HEK293 (cell line): ENCODE data around the gene OR6B3.

Experiments used
- CTCF ChIA-PET: fragments of 350-600 bp; formaldehyde crosslinking; extraction: SDS; loops from one replicate; lab custom pipeline; 2021; ENCODE audit warnings: antibody characterized with exemption; lab: Yijun Ruan, JAX
- POLR2A ChIA-PET: fragments of 300-600 bp; formaldehyde crosslinking; extraction: SDS; loops from one replicate; lab custom pipeline; 2020; ENCODE audit warnings: antibody characterized with exemption, inconsistent platforms; lab: Yijun Ruan, JAX
- H3K27ac ChIP-seq: fragments of 200-500 bp; sonication (Bioruptor generic); 2 replicates; pipeline ENCODE4 v1.5.1; 2014; ENCODE audit warnings: low read depth, low read length, control low read depth, inconsistent platforms; ENCODE audit errors: extremely low read depth
- H3K36me3 ChIP-seq, 2 experiments: fragments of 200-500 bp in 1 of 2; sonication (Bioruptor generic) in 1 of 2; 1 replicate in 1 of 2; 2 replicates in 1 of 2; pipeline ENCODE4 v1.5.1; 2014 to 2017; ENCODE audit warnings: inconsistent platforms in 2 of 2, low read length in 2 of 2; ENCODE audit not compliant: control insufficient read depth in 2 of 2, insufficient read depth in 1 of 2
- H3K4me1 ChIP-seq: fragments of 200-500 bp; sonication (Bioruptor generic); 2 replicates; pipeline ENCODE4 v1.5.1; 2014; ENCODE audit warnings: mild to moderate bottlenecking, low read length, inconsistent platforms; ENCODE audit not compliant: control insufficient read depth, insufficient read depth
- H3K4me3 ChIP-seq: 2 replicates; pipeline ENCODE4 v1.5.1; 2011; ENCODE audit warnings: low read depth, mild to moderate bottlenecking, control low read depth, low read length, moderate library complexity
- H3K9me3 ChIP-seq: fragments of 200-500 bp; sonication (Bioruptor generic); 2 replicates; pipeline ENCODE4 v1.5.1; 2014; ENCODE audit warnings: low read depth, low read length, inconsistent platforms; ENCODE audit not compliant: control insufficient read depth, insufficient read depth
- PRDM2 ChIP-seq: fragments of 450-650 bp; formaldehyde crosslinking; IDR thresholded peaks from 2 replicates; pipeline ENCODE4 v1.5.1; 2016; ENCODE audit warnings: missing biosample characterization, missing genetic modification characterization, borderline replicate concordance
- PRDM4 ChIP-seq: fragments of 450-650 bp; formaldehyde crosslinking; IDR thresholded peaks from 2 replicates; pipeline ENCODE4 v1.5.1; 2017; ENCODE audit warnings: missing biosample characterization, missing genetic modification characterization
- SCRT2 ChIP-seq: fragments of 450-650 bp; formaldehyde crosslinking; IDR thresholded peaks from 2 replicates; pipeline ENCODE4 v1.5.1; 2016; ENCODE audit warnings: missing biosample characterization, missing genetic modification characterization
- SETDB1 ChIP-seq: IDR thresholded peaks from one replicate; pipeline ENCODE4 v1.6.1; 2017; ENCODE audit warnings: mild to moderate bottlenecking, low read length, moderate library complexity, mixed read lengths; ENCODE audit not compliant: insufficient read length
- YY1 ChIP-seq: fragments of 450-650 bp; formaldehyde crosslinking; IDR thresholded peaks from 2 replicates; pipeline ENCODE4 v1.5.1; 2018; ENCODE audit warnings: missing biosample characterization, missing genetic modification characterization
- ZBTB48 ChIP-seq: fragments of 450-650 bp; formaldehyde crosslinking; IDR thresholded peaks from 2 replicates; pipeline ENCODE4 v1.5.1; 2016; ENCODE audit warnings: missing biosample characterization, missing genetic modification characterization
- ZNF138 ChIP-seq: fragments of 450-650 bp; formaldehyde crosslinking; IDR thresholded peaks from 2 replicates; pipeline ENCODE4 v1.5.1; 2016; ENCODE audit warnings: missing biosample characterization, missing genetic modification characterization, borderline replicate concordance
- ZNF140 ChIP-seq: fragments of 450-650 bp; formaldehyde crosslinking; IDR thresholded peaks from 2 replicates; pipeline ENCODE4 v1.5.1; 2016; ENCODE audit warnings: missing biosample characterization, missing genetic modification characterization
- ZNF148 ChIP-seq: fragments of 450-650 bp; formaldehyde crosslinking; IDR thresholded peaks from 2 replicates; pipeline ENCODE4 v1.5.0; 2017; ENCODE audit warnings: missing biosample characterization, missing genetic modification characterization, borderline replicate concordance
- ZNF16 ChIP-seq: fragments of 450-650 bp; formaldehyde crosslinking; IDR thresholded peaks from 2 replicates; pipeline ENCODE4 v1.5.1; 2016; ENCODE audit warnings: low read depth, missing biosample characterization, missing genetic modification characterization
- ZNF23 ChIP-seq: fragments of 450-650 bp; formaldehyde crosslinking; IDR thresholded peaks from 2 replicates; pipeline ENCODE4 v1.5.1; 2016; ENCODE audit warnings: missing biosample characterization, missing genetic modification characterization, borderline replicate concordance
- ZNF366 ChIP-seq: fragments of 450-650 bp; formaldehyde crosslinking; conservative IDR thresholded peaks from 2 replicates; pipeline ENCODE4 v1.5.1; 2016; ENCODE audit warnings: missing biosample characterization, missing genetic modification characterization
- ZNF398 ChIP-seq: fragments of 450-650 bp; formaldehyde crosslinking; IDR thresholded peaks from 2 replicates; pipeline ENCODE4 v1.5.1; 2017; ENCODE audit warnings: missing biosample characterization, missing genetic modification characterization
- ZNF48 ChIP-seq: fragments of 450-650 bp; formaldehyde crosslinking; IDR thresholded peaks from 2 replicates; pipeline ENCODE4 v1.5.1; 2016; ENCODE audit warnings: missing biosample characterization, missing genetic modification characterization
- ZNF514 ChIP-seq: fragments of 450-650 bp; formaldehyde crosslinking; IDR thresholded peaks from 2 replicates; pipeline ENCODE4 v1.5.1; 2016; ENCODE audit warnings: missing biosample characterization, missing genetic modification characterization
- ZNF549 ChIP-seq: fragments of 450-650 bp; IDR thresholded peaks from 2 replicates; pipeline ENCODE4 v1.5.1; 2018; ENCODE audit warnings: missing biosample characterization, missing genetic modification characterization, mild to moderate bottlenecking, inconsistent platforms, moderate library complexity
- ZNF558 ChIP-seq: fragments of 450-650 bp; formaldehyde crosslinking; IDR thresholded peaks from 2 replicates; pipeline ENCODE4 v1.5.1; 2016; ENCODE audit warnings: missing biosample characterization, missing genetic modification characterization
- ZNF621 ChIP-seq: fragments of 450-650 bp; formaldehyde crosslinking; IDR thresholded peaks from 2 replicates; pipeline ENCODE4 v1.5.1; 2017; ENCODE audit warnings: missing biosample characterization, missing genetic modification characterization
- ZNF624 ChIP-seq: fragments of 450-650 bp; formaldehyde crosslinking; IDR thresholded peaks from 2 replicates; pipeline ENCODE4 v1.5.1; 2017; ENCODE audit warnings: missing biosample characterization, missing genetic modification characterization

The OR6B3 gene

GRCh38 chr2:240014327-240014726 is 39.0 kb downstream of the OR6B3 start (continued):
- TF ChIP-seq ZNF549 (tag by site-specific recombination) (no peak), ZNF148 (no peak), SCRT2 (tag by site-specific recombination) (no peak), PRDM4 (tag by site-specific recombination) (no peak)

GRCh38 chr2:240013343-240013742 is 40.0 kb downstream of the OR6B3 start:
- TF ChIP-seq ZNF140 (no peak), ZNF23 (tag by site-specific recombination) (no peak), ZNF558 (tag by site-specific recombination) (no peak), ZNF398 (tag by site-specific recombination) (no peak), ZNF624 (tag by site-specific recombination) (no peak), ZBTB48 (tag by site-specific recombination) (no peak), SETDB1 (no peak), ZNF138 (tag by site-specific recombination) (no peak), ZNF621 (tag by site-specific recombination) (no peak), ZNF366 (tag by site-specific recombination) (no peak), PRDM2 (no peak), ZNF16 (tag by site-specific recombination) (no peak), YY1 (no peak), ZNF48 (tag by site-specific recombination) (no peak), ZNF514 (no peak)
- TF ChIP-seq, all 188 proteins: peak for 0
- peaks cover 19 to 96% of the 10 kb centered on the region in 2 experiments for H3K36me3 ChIP-seq
- ChIA-PET POLR2A (no interaction called here), CTCF (interaction anchor here (2.0 kb wide), 2 partner anchors 9 to 22 kb away, joined by 9 to 20 read pairs; no protein-coding TSS in a partner anchor)
- H3K27ac ChIP-seq, result no peak overlapping the region
- no peaks in the 10 kb centered on the region for H3K4me1 ChIP-seq
- no peak overlapping the region for H3K4me3 ChIP-seq
- H3K9me3 ChIP-seq, result no peaks in the 10 kb centered on the region
